ENCODE measurements around the gene BABAM2. TPM values are rescaled to one million over a fixed set of nuclear protein-coding genes. Genes with fewer than 3 reads are reported as not detected.

Gene BABAM2
- total RNA-seq, 1 experiment from 2014 or later: 16.3 TPM

DNA sequence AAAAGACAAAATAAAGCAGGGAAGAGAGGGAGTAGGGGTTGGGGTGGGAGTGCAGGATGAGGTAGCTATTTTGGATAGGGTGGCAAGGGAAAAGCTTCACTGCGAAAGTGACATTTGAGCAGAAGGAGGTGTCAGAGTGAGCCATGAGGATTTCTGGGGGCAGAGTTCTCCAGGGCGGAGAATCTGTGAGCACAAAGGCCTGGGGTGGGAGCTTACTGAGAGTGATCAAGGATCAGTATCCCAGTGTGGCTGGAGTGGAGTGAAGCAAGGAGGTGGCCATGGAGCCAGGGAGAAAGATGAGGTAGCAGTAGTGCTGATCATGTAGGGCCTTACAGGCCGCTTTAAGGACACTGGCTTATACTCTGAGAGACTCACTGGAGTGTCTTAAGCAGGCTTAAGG is 291.3 kb downstream of the BABAM2 start:
- no TSS peak for BruUV-seq (replicated peaks)
- no peaks in the 10 kb centered on the region for H4K20me1 ChIP-seq (ENCODE audit: low read length)
- H3K9me2 ChIP-seq (replicated peaks; ENCODE audit: low read length): no peaks in the 10 kb centered on the region
- TF ChIP-seq, protein P1, sequence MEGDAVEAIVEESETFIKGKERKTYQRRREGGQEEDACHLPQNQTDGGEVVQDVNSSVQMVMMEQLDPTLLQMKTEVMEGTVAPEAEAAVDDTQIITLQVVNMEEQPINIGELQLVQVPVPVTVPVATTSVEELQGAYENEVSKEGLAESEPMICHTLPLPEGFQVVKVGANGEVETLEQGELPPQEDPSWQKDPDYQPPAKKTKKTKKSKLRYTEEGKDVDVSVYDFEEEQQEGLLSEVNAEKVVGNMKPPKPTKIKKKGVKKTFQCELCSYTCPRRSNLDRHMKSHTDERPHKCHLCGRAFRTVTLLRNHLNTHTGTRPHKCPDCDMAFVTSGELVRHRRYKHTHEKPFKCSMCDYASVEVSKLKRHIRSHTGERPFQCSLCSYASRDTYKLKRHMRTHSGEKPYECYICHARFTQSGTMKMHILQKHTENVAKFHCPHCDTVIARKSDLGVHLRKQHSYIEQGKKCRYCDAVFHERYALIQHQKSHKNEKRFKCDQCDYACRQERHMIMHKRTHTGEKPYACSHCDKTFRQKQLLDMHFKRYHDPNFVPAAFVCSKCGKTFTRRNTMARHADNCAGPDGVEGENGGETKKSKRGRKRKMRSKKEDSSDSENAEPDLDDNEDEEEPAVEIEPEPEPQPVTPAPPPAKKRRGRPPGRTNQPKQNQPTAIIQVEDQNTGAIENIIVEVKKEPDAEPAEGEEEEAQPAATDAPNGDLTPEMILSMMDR (conservative IDR thresholded peaks at IDR 0.05; ENCODE audit: low read depth, low read length): no peak
- TF ChIP-seq EZH2 (IDR thresholded peaks at IDR 0.05; ENCODE audit: low read length, unreplicated experiment) (no peak), EZH2phosphoT487 (IDR thresholded peaks at IDR 0.05; ENCODE audit: borderline replicate concordance, low read length) (no peak)
- no peaks in the 10 kb centered on the region for H3K27me3 ChIP-seq (ENCODE audit: low read length)
- H3F3A ChIP-seq (ENCODE audit: low read length, unreplicated experiment): no peaks in the 10 kb centered on the region
- no peak overlapping the region for H3K4me2 ChIP-seq (ENCODE audit: low read length)
- no peak for ATAC-seq
- no peak overlapping the region for H2AFZ ChIP-seq (ENCODE audit: low read length)
- peaks cover 11% of the 10 kb centered on the region; the same call in 1 of the 2 replicates for H3K9me3 ChIP-seq (ENCODE audit: low read length)
- DNase-seq: no peak
- no peak overlapping the region for H3K9ac ChIP-seq (ENCODE audit: low read length)
- H3K36me3 ChIP-seq (ENCODE audit: low read depth, low read length): no peaks in the 10 kb centered on the region
- peaks cover 11% of the 10 kb centered on the region; the same call in 1 of the 2 replicates for H3K4me1 ChIP-seq (ENCODE audit: insufficient read depth, low read length)
- H3K4me3 ChIP-seq (ENCODE audit: low read length): no peak overlapping the region
- intact Hi-C loops (cut with micrococcal nuclease): no loop called here
- CTCF ChIA-PET: no interaction called here
- no peak overlapping the region for H3K27ac ChIP-seq (ENCODE audit: low read length)
- POLR2A ChIA-PET (ENCODE audit: unreplicated experiment): no interaction called here
- no peaks in the 10 kb centered on the region for H3K79me2 ChIP-seq (ENCODE audit: low read length)

GRCh38 chr2:28182348-28182747 is 291.8 kb downstream of the BABAM2 start:
- H3K4me2 ChIP-seq (ENCODE audit: low read length): no peak overlapping the region
- peaks cover 11% of the 10 kb centered on the region; the same call in 1 of the 2 replicates for H3K4me1 ChIP-seq (ENCODE audit: insufficient read depth, low read length)
- H3K27ac ChIP-seq (ENCODE audit: low read length): no peak overlapping the region
- no peak overlapping the region for H3K4me3 ChIP-seq (ENCODE audit: low read length)
- no peaks in the 10 kb centered on the region for H3K79me2 ChIP-seq (ENCODE audit: low read length)
- TF ChIP-seq, protein P1 (conservative IDR thresholded peaks at IDR 0.05; ENCODE audit: low read depth, low read length): no peak
- no peak for TF ChIP-seq EZH2phosphoT487 (IDR thresholded peaks at IDR 0.05; ENCODE audit: borderline replicate concordance, low read length)
- TF ChIP-seq EZH2 (IDR thresholded peaks at IDR 0.05; ENCODE audit: low read length, unreplicated experiment): no peak
- peaks cover 6% of the 10 kb centered on the region; the same call in 1 of the 2 replicates for H3K9me3 ChIP-seq (ENCODE audit: low read length)
- no peak overlapping the region for H2AFZ ChIP-seq (ENCODE audit: low read length)
- no peaks in the 10 kb centered on the region for H3F3A ChIP-seq (ENCODE audit: low read length, unreplicated experiment)
- ChIA-PET POLR2A (ENCODE audit: unreplicated experiment) (no interaction called here), CTCF (no interaction called here)
- H3K27me3 ChIP-seq (ENCODE audit: low read length): no peaks in the 10 kb centered on the region
- no peaks in the 10 kb centered on the region for H3K36me3 ChIP-seq (ENCODE audit: low read depth, low read length)
- no peaks in the 10 kb centered on the region for H3K9me2 ChIP-seq (replicated peaks; ENCODE audit: low read length)
- BruUV-seq (replicated peaks): no TSS peak
- H3K9ac ChIP-seq (ENCODE audit: low read length): no peak overlapping the region
- DNase-seq (no peak), ATAC-seq (no peak)
- H4K20me1 ChIP-seq (ENCODE audit: low read length): no peaks in the 10 kb centered on the region
- intact Hi-C loops (cut with micrococcal nuclease): no loop called here

- ChIA-PET POLR2A (ENCODE audit: unreplicated experiment) (no interaction called here), CTCF (no interaction called here)
- H3K36me3 ChIP-seq (ENCODE audit: low read depth, low read length): no peaks in the 10 kb centered on the region
- H3K4me3 ChIP-seq (ENCODE audit: low read length): no peak overlapping the region
- TF ChIP-seq EZH2 (IDR thresholded peaks at IDR 0.05; ENCODE audit: low read length, unreplicated experiment) (no peak), EZH2phosphoT487 (IDR thresholded peaks at IDR 0.05; ENCODE audit: borderline replicate concordance, low read length) (no peak)
- TF ChIP-seq, protein P1 (conservative IDR thresholded peaks at IDR 0.05; ENCODE audit: low read depth, low read length): no peak
- intact Hi-C loops (cut with micrococcal nuclease): no loop called here
- H3K4me1 ChIP-seq (ENCODE audit: insufficient read depth, low read length): peaks cover 11% of the 10 kb centered on the region; the same call in 1 of the 2 replicates
- H3K79me2 ChIP-seq (ENCODE audit: low read length): no peaks in the 10 kb centered on the region
- H3K9me2 ChIP-seq (replicated peaks; ENCODE audit: low read length): no peaks in the 10 kb centered on the region
- H3F3A ChIP-seq (ENCODE audit: low read length, unreplicated experiment): no peaks in the 10 kb centered on the region
- ATAC-seq: no peak
- H3K9ac ChIP-seq (ENCODE audit: low read length): no peak overlapping the region
- no peak overlapping the region for H3K4me2 ChIP-seq (ENCODE audit: low read length)
- H3K27ac ChIP-seq (ENCODE audit: low read length): 0 out of 2 replicates have a peak overlapping the region, but pooled peaks have one; percentile 2
- no peaks in the 10 kb centered on the region for H3K27me3 ChIP-seq (ENCODE audit: low read length)
- no peak overlapping the region for H2AFZ ChIP-seq (ENCODE audit: low read length)
- H3K9me3 ChIP-seq (ENCODE audit: low read length): peaks cover 6% of the 10 kb centered on the region; the same call in 1 of the 2 replicates
- no peaks in the 10 kb centered on the region for H4K20me1 ChIP-seq (ENCODE audit: low read length)
- peak; percentile 52 for DNase-seq
- no TSS peak for BruUV-seq (replicated peaks)
Observed at GRCh38 chr2:28185153-28185552, 294.6 kb downstream of the BABAM2 start.

All from PC-3 (cell line).